ENCODE results near the gene ZBTB49.

GRCh38 chr4:4347585-4347984 is 57.5 kb downstream of the ZBTB49 start:
- TF ChIP-seq CTCF (IDR thresholded peaks at IDR 0.05), result no peak
- TF ChIP-seq POLR2A (IDR thresholded peaks at IDR 0.05), result no peak
